ENCODE data around the gene KBTBD4. TPM values are rescaled to one million over a fixed set of nuclear protein-coding genes. Genes with fewer than 3 reads are reported as not detected.
A peak's percentile ranks its signal among the peaks of the same experiment; 100 is the strongest.

KBTBD4 gene
- polyA plus RNA-seq, 2 of the 4 experiments (the other 2 are of a cell fraction): 21.0 to 22.8 TPM

DNA sequence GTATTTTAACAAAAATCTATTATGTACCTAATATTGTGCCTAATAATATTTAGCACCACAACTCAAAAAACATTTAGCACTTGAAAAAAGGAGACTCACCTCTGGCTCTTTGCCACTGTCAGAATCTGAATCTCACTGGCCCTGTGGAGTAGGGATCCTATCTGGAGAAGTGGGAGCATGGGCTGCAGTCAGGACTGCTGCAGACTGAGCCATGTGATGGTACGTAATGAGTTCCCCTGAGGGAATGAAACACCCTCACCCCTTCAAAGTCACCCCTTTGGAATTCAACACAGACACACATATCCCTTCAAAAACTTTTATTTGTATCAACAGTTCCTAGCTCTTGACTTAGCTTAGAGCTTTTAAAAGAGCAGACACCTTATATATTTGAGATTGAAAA lies 6.9 kb downstream of the KBTBD4 start:
- POLR2A ChIA-PET: no interaction called here
- WGBS (ENCODE audit: missing lambda C conversion rate): 84% methylated on average over 1 of the region's 1 CpG
- peak in 1 of 2 experiments; percentile 52; a peak in 1 of 6 replicates for ATAC-seq
- Histone ChIP-seq H3K4me3 (no peak overlapping the region), H3K27ac (no peak overlapping the region), H3K9me3 (no peaks in the 10 kb centered on the region), H3K4me1 (peaks cover 2% of the 10 kb centered on the region; the same call in 1 of the 3 replicates), H3K4me2 (no peak overlapping the region)
- FAIRE-seq: no peak
- CTCF ChIA-PET: interaction anchor here (1.1 kb wide), 1 partner anchor 28 kb away, joined by 3 read pairs; no protein-coding TSS in a partner anchor
- no peak for DNase-seq (ENCODE audit: low read depth in 1 of 2, low spot score in 1 of 2)
- no peak for TF ChIP-seq SREBF2 (IDR thresholded peaks at IDR 0.05)
- TF ChIP-seq FOSL2 (IDR thresholded peaks at IDR 0.05): no peak
- TF ChIP-seq FOSL2 (CRISPR knock-in tag; IDR thresholded peaks at IDR 0.05): no peak
- TF ChIP-seq HDAC2 (IDR thresholded peaks at IDR 0.05): no peak

DNA sequence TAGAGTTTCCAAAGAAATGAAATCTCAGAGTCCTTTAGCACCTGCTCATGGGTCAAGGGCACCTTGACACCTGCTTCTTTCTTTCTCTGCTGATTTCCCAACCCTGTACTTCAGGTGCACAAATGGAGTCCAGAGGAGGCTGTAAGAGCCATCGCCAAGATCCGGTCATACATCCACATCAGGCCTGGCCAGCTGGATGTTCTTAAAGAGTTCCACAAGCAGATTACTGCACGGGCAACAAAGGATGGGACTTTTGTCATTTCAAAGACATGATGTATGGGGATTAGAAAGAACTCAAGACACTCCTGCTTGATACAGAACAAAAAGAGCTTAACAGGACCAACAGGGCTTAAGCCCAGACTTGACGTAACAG lies 7.4 kb downstream of the KBTBD4 start:
- Histone ChIP-seq H3K27ac (no peak overlapping the region), H3K4me2 (no peak overlapping the region), H3K4me3 (no peak overlapping the region), H3K9me3 (no peaks in the 10 kb centered on the region), H3K4me1 (peaks cover 7% of the 10 kb centered on the region; the same call in 2 of the 3 replicates)
- ChIA-PET POLR2A (no interaction called here), CTCF (interaction anchor here (0.6 to 1.1 kb wide), 4 partner anchors 9 to 27 kb away, joined by 3 read pairs; no protein-coding TSS in a partner anchor)
- FAIRE-seq (no peak), DNase-seq (ENCODE audit: low read depth in 1 of 2, low spot score in 1 of 2) (no peak), ATAC-seq (no peak)
- no peak for TF ChIP-seq KDM5A (IDR thresholded peaks at IDR 0.05)
- TF ChIP-seq FOXS1 (CRISPR knock-in tag; IDR thresholded peaks at IDR 0.05): no peak
- TF ChIP-seq HMGXB4 (CRISPR knock-in tag; IDR thresholded peaks at IDR 0.05; ENCODE audit: borderline replicate concordance): no peak
- no peak for TF ChIP-seq EHMT2 (IDR thresholded peaks at IDR 0.05; ENCODE audit: low read depth)
- no peak for TF ChIP-seq ESRRA (IDR thresholded peaks at IDR 0.05; ENCODE audit: borderline replicate concordance, low read length)
- no peak for TF ChIP-seq ZSCAN20 (CRISPR knock-in tag; IDR thresholded peaks at IDR 0.05)
- TF ChIP-seq PHF8 (IDR thresholded peaks at IDR 0.05; ENCODE audit: borderline replicate concordance, low read depth): no peak
- TF ChIP-seq NR3C1 (IDR thresholded peaks at IDR 0.05): no peak
- TF ChIP-seq NFE2L2 (conservative IDR thresholded peaks at IDR 0.05; ENCODE audit: low read length): no peak
- TF ChIP-seq CHD4 (IDR thresholded peaks at IDR 0.05; ENCODE audit: borderline replicate concordance): no peak
- no peak for TF ChIP-seq USF2 (IDR thresholded peaks at IDR 0.05)
- TF ChIP-seq EP300 (IDR thresholded peaks at IDR 0.05): no peak
- no peak for TF ChIP-seq MAZ (IDR thresholded peaks at IDR 0.05; ENCODE audit: borderline replicate concordance, low read depth, low read length)
- TF ChIP-seq, protein P1, sequence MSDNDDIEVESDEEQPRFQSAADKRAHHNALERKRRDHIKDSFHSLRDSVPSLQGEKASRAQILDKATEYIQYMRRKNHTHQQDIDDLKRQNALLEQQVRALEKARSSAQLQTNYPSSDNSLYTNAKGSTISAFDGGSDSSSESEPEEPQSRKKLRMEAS (IDR thresholded peaks at IDR 0.05): no peak
- TF ChIP-seq ZC3H11A (IDR thresholded peaks at IDR 0.05): no peak
- WGBS (ENCODE audit: missing lambda C conversion rate): 94% methylated on average over 4 of the region's 4 CpGs

GRCh38 chr11:47570651-47571356 lies 8.0 kb downstream of the KBTBD4 start:
- CTCF ChIA-PET: interaction anchor here (0.6 to 2.3 kb wide), 5 partner anchors 8 to 19 kb away, joined by 3 to 6 read pairs (median 3); partner anchors contain the start of genes KBTBD4 and NDUFS3
- ATAC-seq (no peak), FAIRE-seq (no peak), DNase-seq (ENCODE audit: low read depth in 1 of 2, low spot score in 1 of 2) (no peak)
- TF ChIP-seq CHD2 (IDR thresholded peaks at IDR 0.05; ENCODE audit: low read length, partially characterized antibody): no peak
- TF ChIP-seq, protein P2, sequence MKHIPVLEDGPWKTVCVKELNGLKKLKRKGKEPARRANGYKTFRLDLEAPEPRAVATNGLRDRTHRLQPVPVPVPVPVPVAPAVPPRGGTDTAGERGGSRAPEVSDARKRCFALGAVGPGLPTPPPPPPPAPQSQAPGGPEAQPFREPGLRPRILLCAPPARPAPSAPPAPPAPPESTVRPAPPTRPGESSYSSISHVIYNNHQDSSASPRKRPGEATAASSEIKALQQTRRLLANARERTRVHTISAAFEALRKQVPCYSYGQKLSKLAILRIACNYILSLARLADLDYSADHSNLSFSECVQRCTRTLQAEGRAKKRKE (CRISPR knock-in tag; IDR thresholded peaks at IDR 0.05; ENCODE audit: low read depth): no peak
- no peak for TF ChIP-seq E2F6 (IDR thresholded peaks at IDR 0.05; ENCODE audit: borderline replicate concordance, low read depth)
- TF ChIP-seq, protein P3, sequence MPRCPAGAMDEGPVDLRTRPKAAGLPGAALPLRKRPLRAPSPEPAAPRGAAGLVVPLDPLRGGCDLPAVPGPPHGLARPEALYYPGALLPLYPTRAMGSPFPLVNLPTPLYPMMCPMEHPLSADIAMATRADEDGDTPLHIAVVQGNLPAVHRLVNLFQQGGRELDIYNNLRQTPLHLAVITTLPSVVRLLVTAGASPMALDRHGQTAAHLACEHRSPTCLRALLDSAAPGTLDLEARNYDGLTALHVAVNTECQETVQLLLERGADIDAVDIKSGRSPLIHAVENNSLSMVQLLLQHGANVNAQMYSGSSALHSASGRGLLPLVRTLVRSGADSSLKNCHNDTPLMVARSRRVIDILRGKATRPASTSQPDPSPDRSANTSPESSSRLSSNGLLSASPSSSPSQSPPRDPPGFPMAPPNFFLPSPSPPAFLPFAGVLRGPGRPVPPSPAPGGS (IDR thresholded peaks at IDR 0.05): no peak
- no peak for TF ChIP-seq EP300 (IDR thresholded peaks at IDR 0.05)
- WGBS (ENCODE audit: missing lambda C conversion rate): 92% methylated on average over 3 of the region's 3 CpGs
- POLR2A ChIA-PET: no interaction called here
- Histone ChIP-seq H3K27ac (no peak overlapping the region), H3K4me2 (no peak overlapping the region), H3K4me1 (peaks cover 9% of the 10 kb centered on the region; the same call in 2 of the 3 replicates), H3K4me3 (no peak overlapping the region), H3K9me3 (no peaks in the 10 kb centered on the region)
